Trophoblast cell (in vitro differentiated cells and primary cell): ENCODE results near the gene SYPL1.

ENCODE experiments used
- DNase-seq, 2 donors: peaks; one replicate each; pipeline ENCODE4 v3.0.0-alpha.2; 2016
- H2AFZ ChIP-seq: 2 replicates; pipeline ENCODE4 v1.6.1; 2013; ENCODE audit warnings: low read length, moderate library complexity, mild to moderate bottlenecking; ENCODE audit not compliant: insufficient read depth, poor library complexity
- H2AK5ac ChIP-seq: 2 replicates; pipeline ENCODE4 v1.6.1; 2013; ENCODE audit warnings: mild to moderate bottlenecking, low read length
- H2BK120ac ChIP-seq: 2 replicates; pipeline ENCODE4 v1.6.1; 2013; ENCODE audit warnings: low read length, mild to moderate bottlenecking, moderate library complexity; ENCODE audit not compliant: insufficient read depth, poor library complexity
- H2BK12ac ChIP-seq: 2 replicates; pipeline ENCODE4 v1.6.1; 2013; ENCODE audit warnings: mild to moderate bottlenecking, low read length, moderate library complexity
- H2BK5ac ChIP-seq: 2 replicates; pipeline ENCODE4 v1.6.1; 2013; ENCODE audit warnings: low read length, low read depth, moderate library complexity, mild to moderate bottlenecking; ENCODE audit not compliant: poor library complexity
- H3K14ac ChIP-seq: 2 replicates; pipeline ENCODE4 v1.6.1; 2013; ENCODE audit warnings: mild to moderate bottlenecking, low read length
- H3K18ac ChIP-seq: 2 replicates; pipeline ENCODE4 v1.6.1; 2013; ENCODE audit warnings: mild to moderate bottlenecking, low read length
- H3K23ac ChIP-seq: 2 replicates; pipeline ENCODE4 v1.6.1; 2013; ENCODE audit warnings: low read length
- H3K27ac ChIP-seq: 2 replicates; pipeline ENCODE4 v1.5.1; 2013; ENCODE audit warnings: low read depth, mild to moderate bottlenecking, inconsistent platforms, low read length, moderate library complexity
- H3K27me3 ChIP-seq: 2 replicates; pipeline ENCODE4 v1.6.1; 2013; ENCODE audit warnings: inconsistent platforms, mild to moderate bottlenecking, low read length, moderate library complexity; ENCODE audit not compliant: insufficient read depth
- H3K36me3 ChIP-seq, 2 experiments: 1 replicate in 1 of 2; 2 replicates in 1 of 2; pipeline ENCODE4 v1.6.1; 2013; ENCODE audit warnings: low read length in 2 of 2, mild to moderate bottlenecking in 2 of 2, moderate library complexity in 1 of 2; ENCODE audit not compliant: insufficient read depth in 2 of 2, control insufficient read depth in 1 of 2
- H3K4ac ChIP-seq: 2 replicates; pipeline ENCODE4 v1.6.1; 2013; ENCODE audit warnings: low read depth, mild to moderate bottlenecking, low read length, moderate library complexity
- H3K4me1 ChIP-seq, 2 experiments: 1 replicate in 1 of 2; 2 replicates in 1 of 2; pipeline ENCODE4 v1.6.1; 2013; ENCODE audit warnings: low read length in 2 of 2, mild to moderate bottlenecking in 2 of 2, moderate library complexity in 1 of 2; ENCODE audit not compliant: insufficient read depth in 2 of 2, control insufficient read depth in 1 of 2
- H3K4me2 ChIP-seq: 2 replicates; pipeline ENCODE4 v1.6.1; 2013; ENCODE audit warnings: inconsistent platforms, mild to moderate bottlenecking, low read length, moderate library complexity
- H3K4me3 ChIP-seq: 2 replicates; pipeline ENCODE4 v1.5.1; 2013; ENCODE audit warnings: mild to moderate bottlenecking, low read depth, low read length, inconsistent platforms
- H3K79me1 ChIP-seq: one replicate; pipeline ENCODE4 v1.6.1; 2013; ENCODE audit warnings: low read length
- H3K79me2 ChIP-seq: 2 replicates; pipeline ENCODE4 v1.6.1; 2013; ENCODE audit warnings: low read length, mild to moderate bottlenecking; ENCODE audit not compliant: control insufficient read depth, insufficient read depth, poor library complexity
- H3K9ac ChIP-seq: 2 replicates; pipeline ENCODE4 v1.6.1; 2013; ENCODE audit warnings: mild to moderate bottlenecking, low read length
- H3K9me3 ChIP-seq: 2 replicates; pipeline ENCODE4 v1.6.1; 2013; ENCODE audit warnings: low read depth, mild to moderate bottlenecking, control low read depth, inconsistent platforms, low read length; ENCODE audit not compliant: insufficient read depth
- H4K12ac ChIP-seq: 2 replicates; pipeline ENCODE4 v1.6.1; 2013; ENCODE audit warnings: low read depth, mild to moderate bottlenecking, low read length, moderate library complexity
- H4K8ac ChIP-seq: 2 replicates; pipeline ENCODE4 v1.6.1; 2013; ENCODE audit warnings: low read depth, mild to moderate bottlenecking, low read length, moderate library complexity
- H4K91ac ChIP-seq: one replicate; pipeline ENCODE4 v1.6.1; 2013; ENCODE audit warnings: low read depth, mild to moderate bottlenecking, low read length, moderate library complexity
- WGBS: extraction: QIAGEN DNeasy Blood & Tissue Kit; methylation state at CpG from one replicate; pipeline ENCODE4 v1.1.7; 2013; ENCODE audit warnings: missing lambda C conversion rate; ENCODE audit not compliant: insufficient read length, insufficient coverage; ENCODE audit errors: extremely low coverage; 5-methylcytosine and 5-hydroxymethylcytosine counted together

SYPL1 gene

DNA sequence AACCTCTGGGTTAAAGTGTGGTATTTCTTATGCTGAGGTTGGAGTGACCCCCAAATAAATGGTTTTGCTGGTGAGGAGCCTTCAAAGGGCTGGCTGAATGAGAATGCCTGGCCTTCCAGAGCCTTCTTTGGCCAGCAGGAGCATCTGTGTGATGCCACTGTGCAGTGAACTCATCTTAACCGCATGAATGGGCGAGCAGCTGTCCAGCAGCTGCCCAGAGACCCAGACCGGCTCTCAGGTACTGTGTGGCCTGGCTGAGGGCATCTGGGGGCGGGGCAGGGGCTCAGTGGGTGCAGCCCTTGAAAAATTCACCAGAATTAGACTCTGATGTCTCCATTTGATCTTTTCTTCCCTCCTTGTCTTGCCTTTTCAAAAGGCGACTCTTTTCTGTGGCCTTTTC is 59.0 kb downstream of the SYPL1 start:
- no peak overlapping the region for H2BK120ac ChIP-seq

DNA sequence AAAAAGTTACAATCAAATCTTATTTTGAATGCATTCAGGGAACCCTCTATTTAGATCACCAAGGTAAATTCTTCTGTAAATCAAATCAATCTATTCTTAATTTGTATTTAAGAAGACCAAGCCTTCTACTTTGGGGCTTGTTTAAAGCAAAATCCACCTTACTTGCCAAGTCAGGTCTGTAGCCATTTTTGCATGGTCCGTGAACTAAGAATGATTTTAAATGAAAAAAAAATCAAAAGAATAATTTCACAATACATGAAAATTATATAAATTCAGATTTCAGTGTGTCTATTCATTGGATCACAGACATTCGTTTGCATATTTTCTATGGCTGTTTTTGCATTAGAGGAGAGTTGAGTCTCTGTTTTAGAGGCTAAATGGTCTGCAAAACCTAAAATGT is 59.4 kb downstream of the SYPL1 start:
- no peak overlapping the region for H3K9ac ChIP-seq
- H4K12ac ChIP-seq, result no peak overlapping the region
- H3K4me2 ChIP-seq, result no peak overlapping the region
- H3K4me3 ChIP-seq, result no peak overlapping the region
- H4K91ac ChIP-seq, result no peak overlapping the region
- H4K8ac ChIP-seq, result no peak overlapping the region
- no peaks in the 10 kb centered on the region for H3K79me2 ChIP-seq
- no peak overlapping the region for H2AK5ac ChIP-seq
- no peak overlapping the region for H3K4ac ChIP-seq
- no peak overlapping the region for H3K23ac ChIP-seq
- no peaks in the 10 kb centered on the region for H3K79me1 ChIP-seq
- H2BK120ac ChIP-seq, result no peak overlapping the region
- H3K18ac ChIP-seq, result no peak overlapping the region
- H2AFZ ChIP-seq, result no peak overlapping the region
- no peaks in the 10 kb centered on the region for H3K36me3 ChIP-seq
- H3K9me3 ChIP-seq, result no peaks in the 10 kb centered on the region
- DNase-seq, result no peak
- H2BK5ac ChIP-seq, result no peak overlapping the region
- H3K27ac ChIP-seq, result no peak overlapping the region
- H3K14ac ChIP-seq, result no peak overlapping the region
- H3K4me1 ChIP-seq, result peaks cover 6 to 13% of the 10 kb centered on the region in 2 experiments
- no peak overlapping the region for H2BK12ac ChIP-seq
- no CpG with 5 or more reads among the region's 2 CpGs for WGBS
- no peaks in the 10 kb centered on the region for H3K27me3 ChIP-seq

More for the DNA sequence above, 59.0 kb downstream of the SYPL1 start:
- Histone ChIP-seq H4K8ac (no peak overlapping the region), H3K4me2 (no peak overlapping the region), H3K36me3 (no peaks in the 10 kb centered on the region), H4K91ac (no peak overlapping the region), H3K14ac (no peak overlapping the region), H2BK12ac (no peak overlapping the region), H3K23ac (no peak overlapping the region), H2AK5ac (no peak overlapping the region), H3K9me3 (no peaks in the 10 kb centered on the region), H3K27ac (no peak overlapping the region), H2AFZ (no peak overlapping the region), H3K4me1 (peaks cover 6 to 13% of the 10 kb centered on the region in 2 experiments), H3K18ac (no peak overlapping the region), H4K12ac (no peak overlapping the region), H2BK5ac (no peak overlapping the region), H3K79me1 (no peaks in the 10 kb centered on the region), H3K27me3 (no peaks in the 10 kb centered on the region), H3K9ac (no peak overlapping the region), H3K79me2 (no peaks in the 10 kb centered on the region), H3K4ac (no peak overlapping the region), H3K4me3 (no peak overlapping the region)
- no CpG with 5 or more reads among the region's 5 CpGs for WGBS
- no peak for DNase-seq

- Histone ChIP-seq H2BK5ac (peak overlapping the region; percentile 7), H3K4me3 (no peak overlapping the region), H2BK120ac (no peak overlapping the region), H4K12ac (no peak overlapping the region), H3K79me1 (no peaks in the 10 kb centered on the region), H2AFZ (no peak overlapping the region), H3K23ac (no peak overlapping the region), H3K18ac (no peak overlapping the region), H3K9me3 (no peaks in the 10 kb centered on the region), H3K9ac (no peak overlapping the region), H3K79me2 (no peaks in the 10 kb centered on the region), H3K4me2 (peak overlapping the region; percentile 15), H3K27me3 (no peaks in the 10 kb centered on the region), H3K4ac (no peak overlapping the region), H3K4me1 (peaks cover 6 to 13% of the 10 kb centered on the region in 2 experiments), H4K8ac (no peak overlapping the region), H2BK12ac (no peak overlapping the region), H4K91ac (no peak overlapping the region), H2AK5ac (no peak overlapping the region), H3K14ac (no peak overlapping the region), H3K27ac (no peak overlapping the region), H3K36me3 (no peaks in the 10 kb centered on the region)
- WGBS, result no CpG with 5 or more reads among the region's 5 CpGs
- peak; percentile 17 to 65 for DNase-seq
Observed at GRCh38 chr7:106050746-106051117, 61.4 kb downstream of the SYPL1 start.

DNA sequence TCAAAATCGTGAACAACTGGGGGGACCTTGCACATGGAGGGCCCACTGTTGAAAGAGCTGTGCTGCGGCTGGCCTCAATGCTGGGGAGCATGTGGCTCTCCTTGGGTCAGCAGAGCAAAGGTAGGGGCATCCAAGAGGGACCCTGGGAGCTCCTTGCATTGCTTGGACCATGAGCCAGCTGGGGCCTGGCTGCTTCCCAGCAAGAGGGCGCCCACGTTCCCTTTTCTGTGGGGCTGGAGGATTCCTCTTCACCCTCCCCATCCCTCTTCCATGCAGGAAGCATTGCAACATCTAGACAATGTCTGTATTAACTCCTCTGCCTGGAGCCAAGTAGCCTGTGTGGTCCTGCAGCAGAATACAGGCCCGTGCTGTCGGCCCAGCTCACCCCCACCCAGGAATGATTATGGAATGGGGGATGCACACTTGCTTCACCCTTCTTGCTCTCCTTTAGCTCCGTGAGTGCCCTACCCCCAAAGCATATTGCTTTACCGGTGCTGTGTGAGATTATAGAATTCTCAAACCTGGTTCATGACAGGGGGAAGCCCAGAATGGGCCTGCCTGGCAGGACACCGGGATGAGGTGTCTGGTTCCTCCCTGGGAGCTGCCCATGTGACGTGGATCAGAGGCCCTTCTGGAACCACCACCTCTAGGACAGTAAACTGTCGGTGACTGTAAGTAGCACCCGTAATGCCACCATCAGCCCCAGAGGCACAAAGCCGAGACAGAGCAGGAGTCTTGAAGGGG is 61.9 kb downstream of the SYPL1 start:
- no CpG with 5 or more reads among the region's 13 CpGs for WGBS
- H3K4ac ChIP-seq, result no peak overlapping the region
- H3K79me1 ChIP-seq, result no peaks in the 10 kb centered on the region
- peak overlapping the region; percentile 7 for H2BK5ac ChIP-seq
- H4K12ac ChIP-seq, result no peak overlapping the region
- H3K23ac ChIP-seq, result no peak overlapping the region
- H3K79me2 ChIP-seq, result no peaks in the 10 kb centered on the region
- no peak overlapping the region for H2AFZ ChIP-seq
- no peak overlapping the region for H3K18ac ChIP-seq
- H3K4me2 ChIP-seq, result peak overlapping the region; percentile 15
- no peaks in the 10 kb centered on the region for H3K9me3 ChIP-seq
- no peak overlapping the region for H2BK12ac ChIP-seq
- H4K91ac ChIP-seq, result no peak overlapping the region
- H2AK5ac ChIP-seq, result no peak overlapping the region
- no peaks in the 10 kb centered on the region for H3K27me3 ChIP-seq
- no peak for DNase-seq
- H3K14ac ChIP-seq, result no peak overlapping the region
- H3K4me1 ChIP-seq, result peaks cover 6 to 13% of the 10 kb centered on the region in 2 experiments
- no peak overlapping the region for H3K27ac ChIP-seq
- H4K8ac ChIP-seq, result no peak overlapping the region
- H3K9ac ChIP-seq, result no peak overlapping the region
- no peak overlapping the region for H2BK120ac ChIP-seq
- no peaks in the 10 kb centered on the region for H3K36me3 ChIP-seq
- H3K4me3 ChIP-seq, result no peak overlapping the region
